Mesenchymal stem cell (in vitro differentiated cells and primary cell): ENCODE measurements around the gene CYP26C1.

Experiments
- DNase-seq: peaks from one replicate; pipeline ENCODE4 v3.0.0-alpha.2; 2013
- H2AFZ ChIP-seq: one replicate; pipeline ENCODE4 v1.6.1; 2013; ENCODE audit warnings: low read depth, mild to moderate bottlenecking, control low read depth, inconsistent platforms, low read length, moderate library complexity
- H2AK5ac ChIP-seq: 2 replicates; pipeline ENCODE4 v1.6.1; 2013; ENCODE audit warnings: low read length, moderate library complexity, mild to moderate bottlenecking, inconsistent platforms; ENCODE audit not compliant: severe bottlenecking
- H2BK120ac ChIP-seq: one replicate; pipeline ENCODE4 v1.6.1; 2013; ENCODE audit warnings: low read depth, mild to moderate bottlenecking, inconsistent platforms, low read length, moderate library complexity
- H2BK12ac ChIP-seq, 2 experiments: one replicate each; pipeline ENCODE4 v1.6.1; 2013; ENCODE audit warnings: inconsistent platforms in 2 of 2, low read length in 2 of 2, mild to moderate bottlenecking in 2 of 2, moderate library complexity in 2 of 2, control low read depth in 1 of 2
- H2BK15ac ChIP-seq: one replicate; pipeline ENCODE4 v1.6.1; 2013; ENCODE audit warnings: mild to moderate bottlenecking, low read depth, inconsistent platforms; ENCODE audit not compliant: poor library complexity, severe bottlenecking
- H2BK5ac ChIP-seq: 2 replicates; pipeline ENCODE4 v1.6.1; 2013; ENCODE audit warnings: low read depth, mild to moderate bottlenecking, low read length, control low read depth, inconsistent platforms; ENCODE audit not compliant: poor library complexity, severe bottlenecking
- H3K14ac ChIP-seq, 2 experiments: one replicate each; pipeline ENCODE4 v1.6.1; 2013; ENCODE audit warnings: inconsistent platforms in 2 of 2, low read length in 2 of 2, control low read depth in 1 of 2, mild to moderate bottlenecking in 1 of 2, moderate library complexity in 1 of 2
- H3K18ac ChIP-seq, 2 experiments: one replicate each; pipeline ENCODE4 v1.6.1; 2013; ENCODE audit warnings: inconsistent platforms in 2 of 2, low read length in 2 of 2, control low read depth in 1 of 2, low read depth in 1 of 2, mild to moderate bottlenecking in 1 of 2
- H3K23ac ChIP-seq, 2 experiments: one replicate each; pipeline ENCODE4 v1.6.1; 2013; ENCODE audit warnings: inconsistent platforms in 2 of 2, low read length in 2 of 2, mild to moderate bottlenecking in 2 of 2, moderate library complexity in 2 of 2, control low read depth in 1 of 2
- H3K27ac ChIP-seq: 2 replicates; pipeline ENCODE4 v1.5.1; 2013; ENCODE audit warnings: mild to moderate bottlenecking, moderate library complexity, low read length, control low read depth, inconsistent platforms; ENCODE audit not compliant: poor library complexity, severe bottlenecking
- H3K27me3 ChIP-seq, 2 experiments: 2 replicates each; pipeline versions ENCODE4 v1.6.1 to v1.7.0; 2013; ENCODE audit warnings: low read length in 2 of 2, mild to moderate bottlenecking in 2 of 2, moderate library complexity in 2 of 2, control low read depth in 1 of 2, inconsistent platforms in 1 of 2; ENCODE audit not compliant: control insufficient read depth in 1 of 2, insufficient read depth in 1 of 2
- H3K36me3 ChIP-seq, 2 experiments: 2 replicates each; pipeline versions ENCODE4 v1.6.1 to v1.7.0; 2013; ENCODE audit warnings: low read length in 2 of 2, control low read depth in 1 of 2, inconsistent platforms in 1 of 2, low read depth in 1 of 2, mild to moderate bottlenecking in 1 of 2; ENCODE audit not compliant: insufficient read depth in 2 of 2, control insufficient read depth in 1 of 2
- H3K4ac ChIP-seq, 2 experiments: one replicate each; pipeline ENCODE4 v1.6.1; 2013; ENCODE audit warnings: inconsistent platforms in 2 of 2, low read length in 2 of 2, mild to moderate bottlenecking in 2 of 2, moderate library complexity in 2 of 2, control low read depth in 1 of 2, low read depth in 1 of 2
- H3K4me1 ChIP-seq: 2 replicates; pipeline ENCODE4 v1.6.1; 2013; ENCODE audit warnings: low read depth, low read length, control low read depth; ENCODE audit not compliant: control insufficient read depth, insufficient read depth
- H3K4me2 ChIP-seq: 2 replicates; pipeline ENCODE4 v1.6.1; 2013; ENCODE audit warnings: low read length, mild to moderate bottlenecking, inconsistent platforms; ENCODE audit not compliant: poor library complexity, severe bottlenecking
- H3K4me3 ChIP-seq, 2 experiments: 2 replicates each; pipeline versions ENCODE4 v1.5.1 to v1.7.0; 2013; ENCODE audit warnings: low read length in 2 of 2, mild to moderate bottlenecking in 2 of 2, control low read depth in 1 of 2, low read depth in 1 of 2; ENCODE audit not compliant: insufficient read depth in 1 of 2
- H3K79me1 ChIP-seq: replicated peaks from 2 replicates; pipeline ENCODE4 v1.6.1; 2013; ENCODE audit warnings: mild to moderate bottlenecking, control low read depth, low read length, inconsistent platforms; ENCODE audit not compliant: poor library complexity, severe bottlenecking
- H3K9ac ChIP-seq: 2 replicates; pipeline ENCODE4 v1.7.0; 2013; ENCODE audit warnings: mild to moderate bottlenecking, low read length, moderate library complexity
- H3K9me3 ChIP-seq: 2 replicates; pipeline ENCODE4 v1.7.0; 2013; ENCODE audit warnings: mild to moderate bottlenecking, low read length; ENCODE audit not compliant: control insufficient read depth
- H4K8ac ChIP-seq: one replicate; pipeline ENCODE4 v1.6.1; 2013; ENCODE audit warnings: inconsistent platforms, mild to moderate bottlenecking, low read length, moderate library complexity
- H4K91ac ChIP-seq: one replicate; pipeline ENCODE4 v1.6.1; 2013; ENCODE audit warnings: mild to moderate bottlenecking, low read length, inconsistent platforms
- WGBS: methylation state at CpG from one replicate; pipeline ENCODE4 v1.1.7; 2013; ENCODE audit warnings: mixed read lengths; 5-methylcytosine and 5-hydroxymethylcytosine counted together

Gene CYP26C1

DNA sequence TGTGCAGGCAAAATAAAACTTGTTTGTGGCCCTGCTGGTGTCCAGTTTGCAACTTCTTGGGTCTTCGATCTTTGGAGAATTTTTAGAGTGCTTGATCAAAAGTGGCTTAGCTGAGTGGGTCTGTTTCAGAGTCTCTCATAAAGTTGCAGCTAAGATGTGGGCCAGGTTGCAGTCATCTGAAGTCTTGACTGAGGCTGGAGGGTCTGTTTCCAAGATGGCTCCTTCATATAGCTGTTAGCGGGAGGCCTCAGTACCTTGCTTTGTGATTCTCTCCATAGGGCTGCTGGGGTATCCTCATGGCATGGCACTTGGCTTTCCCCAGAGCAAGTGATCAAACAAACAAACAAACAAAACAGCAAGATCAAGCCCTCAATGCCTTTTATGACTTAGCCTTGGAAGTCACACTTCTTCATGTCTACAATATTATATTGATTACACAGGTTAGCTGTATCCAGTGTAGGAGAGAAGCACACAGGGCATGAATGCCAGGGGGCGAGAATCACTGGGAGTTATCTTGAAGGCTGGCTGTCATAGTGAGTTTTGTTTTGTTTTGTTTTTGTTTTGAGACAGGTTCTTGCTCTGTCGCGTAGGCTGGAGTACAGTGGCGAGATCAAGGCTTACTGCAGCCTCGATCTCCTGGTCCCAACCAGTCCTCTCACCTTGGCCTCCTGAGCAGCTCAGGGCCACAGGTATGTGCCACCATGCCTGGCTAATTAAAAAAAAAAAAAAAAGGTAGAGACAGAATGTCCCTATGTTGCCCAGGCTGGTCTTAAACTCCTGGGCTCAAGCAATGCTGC is 23.3 kb downstream of the CYP26C1 start:
- no peak for DNase-seq
- Histone ChIP-seq H2BK120ac (no peak overlapping the region), H4K91ac (no peak overlapping the region), H3K27me3 (peaks cover 54 to 58% of the 10 kb centered on the region in 2 experiments), H2BK15ac (no peak overlapping the region), H3K4ac (no peak overlapping the region), H3K14ac (no peak overlapping the region), H3K18ac (no peak overlapping the region), H3K23ac (no peak overlapping the region), H3K79me1 (no peaks in the 10 kb centered on the region), H2BK5ac (no peak overlapping the region), H3K9ac (no peak overlapping the region), H3K9me3 (no peaks in the 10 kb centered on the region), H3K36me3 (no peaks in the 10 kb centered on the region), H3K4me2 (no peak overlapping the region), H3K4me3 (no peak overlapping the region), H3K27ac (no peak overlapping the region), H2BK12ac (no peak overlapping the region), H4K8ac (no peak overlapping the region), H2AK5ac (no peak overlapping the region), H3K4me1 (peaks cover 8% of the 10 kb centered on the region), H2AFZ (no peak overlapping the region)
- WGBS = 97% methylated on average over 7 of the region's 7 CpGs

DNA sequence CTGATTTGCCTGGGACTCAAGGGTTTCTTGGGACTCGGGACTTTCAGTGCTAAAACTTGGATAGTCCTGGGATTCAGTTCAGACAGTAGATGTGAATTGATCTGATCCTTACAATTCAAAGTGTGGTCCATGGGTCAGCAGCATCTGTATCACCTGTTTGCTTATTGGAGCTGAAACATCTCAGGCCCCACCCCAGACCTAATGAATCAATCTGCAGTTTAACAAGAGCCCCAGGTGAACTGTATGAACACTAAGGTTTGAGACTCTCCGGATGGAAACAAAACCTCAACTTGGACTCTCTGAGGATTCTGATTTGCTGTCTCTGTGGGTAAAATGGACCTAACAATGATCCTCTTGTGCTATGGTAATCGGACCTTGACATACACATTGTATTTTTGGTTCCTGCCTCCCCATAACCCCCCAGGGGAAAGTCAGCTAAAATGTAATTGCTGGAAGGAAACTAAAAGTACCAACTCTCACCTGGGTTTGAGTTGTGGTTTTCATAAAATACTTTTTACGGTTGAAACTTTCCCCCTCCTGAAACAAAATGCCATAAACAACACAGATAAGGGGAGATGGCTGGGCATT is 24.8 kb downstream of the CYP26C1 start:
- H3K18ac ChIP-seq = no peak overlapping the region
- no peak for DNase-seq
- no peak overlapping the region for H3K9ac ChIP-seq
- H3K27ac ChIP-seq = no peak overlapping the region
- no peaks in the 10 kb centered on the region for H3K9me3 ChIP-seq
- H4K8ac ChIP-seq = no peak overlapping the region
- 82% methylated on average over 2 of the region's 4 CpGs for WGBS
- H2BK15ac ChIP-seq = no peak overlapping the region
- H2BK12ac ChIP-seq = no peak overlapping the region
- no peak overlapping the region for H3K4me3 ChIP-seq
- no peak overlapping the region for H2AK5ac ChIP-seq
- H2AFZ ChIP-seq = no peak overlapping the region
- H3K79me1 ChIP-seq = no peaks in the 10 kb centered on the region
- peaks cover 48 to 52% of the 10 kb centered on the region in 2 experiments for H3K27me3 ChIP-seq
- no peak overlapping the region for H4K91ac ChIP-seq
- no peak overlapping the region for H3K4ac ChIP-seq
- peaks cover 8% of the 10 kb centered on the region for H3K4me1 ChIP-seq
- no peak overlapping the region for H2BK120ac ChIP-seq
- no peaks in the 10 kb centered on the region for H3K36me3 ChIP-seq
- no peak overlapping the region for H3K23ac ChIP-seq
- no peak overlapping the region for H3K4me2 ChIP-seq
- no peak overlapping the region for H3K14ac ChIP-seq
- no peak overlapping the region for H2BK5ac ChIP-seq

DNA sequence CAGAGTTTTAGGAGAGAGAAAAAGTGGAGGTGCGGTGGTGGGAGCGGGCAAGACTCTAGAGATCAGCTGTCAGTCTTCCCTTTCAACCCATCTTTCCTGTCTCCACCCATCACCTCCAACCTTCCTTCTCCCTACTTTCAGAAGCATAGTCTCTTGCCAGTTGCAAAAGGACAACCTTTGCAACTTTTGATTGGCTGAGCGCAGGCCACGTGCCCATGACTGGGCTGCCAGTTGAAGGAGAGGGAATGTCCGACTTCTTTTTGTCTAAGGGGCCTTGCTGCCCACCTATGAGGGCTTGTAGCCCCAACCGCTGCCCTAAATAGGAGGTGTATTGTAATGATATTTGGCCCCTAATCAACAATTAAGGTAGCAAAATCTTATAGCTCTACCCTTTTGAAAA is 25.7 kb downstream of the CYP26C1 start:
- H3K18ac ChIP-seq = no peak overlapping the region
- H4K91ac ChIP-seq = no peak overlapping the region
- H3K27me3 ChIP-seq = peaks cover 43 to 46% of the 10 kb centered on the region in 2 experiments
- no peaks in the 10 kb centered on the region for H3K79me1 ChIP-seq
- H3K27ac ChIP-seq = no peak overlapping the region
- no peaks in the 10 kb centered on the region for H3K9me3 ChIP-seq
- no peak overlapping the region for H2BK5ac ChIP-seq
- peaks cover 4% of the 10 kb centered on the region for H3K4me1 ChIP-seq
- no peak overlapping the region for H4K8ac ChIP-seq
- H3K4me2 ChIP-seq = no peak overlapping the region
- WGBS = 97% methylated on average over 5 of the region's 6 CpGs
- no peak overlapping the region for H2AFZ ChIP-seq
- no peak overlapping the region for H3K4me3 ChIP-seq
- no peak overlapping the region for H2BK15ac ChIP-seq
- no peak overlapping the region for H3K4ac ChIP-seq
- H3K14ac ChIP-seq = no peak overlapping the region
- no peak overlapping the region for H2AK5ac ChIP-seq
- DNase-seq = no peak
- H2BK12ac ChIP-seq = no peak overlapping the region
- H3K36me3 ChIP-seq = no peaks in the 10 kb centered on the region
- no peak overlapping the region for H2BK120ac ChIP-seq
- H3K9ac ChIP-seq = no peak overlapping the region
- H3K23ac ChIP-seq = no peak overlapping the region

DNA sequence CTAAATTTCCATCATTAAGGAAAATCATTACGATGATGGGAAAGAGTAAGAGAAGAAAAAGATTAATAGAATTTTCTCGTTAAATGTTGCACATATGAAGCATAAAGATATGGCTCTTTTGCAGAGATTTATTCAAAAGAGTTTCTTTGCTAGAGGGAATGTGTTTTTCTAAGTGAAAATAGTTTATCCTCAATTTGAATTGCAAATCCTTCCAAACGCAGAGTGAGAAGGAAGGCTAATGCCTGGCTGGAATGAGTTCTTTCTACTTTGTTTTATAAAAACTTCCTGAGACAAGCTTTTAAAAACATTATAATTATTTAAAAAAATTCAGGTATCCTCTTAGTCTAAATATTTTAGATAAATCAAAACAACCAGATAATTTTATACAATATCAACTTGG is 27.2 kb downstream of the CYP26C1 start:
- Histone ChIP-seq H3K79me1 (no peaks in the 10 kb centered on the region), H3K9me3 (no peaks in the 10 kb centered on the region), H3K18ac (no peak overlapping the region), H3K27me3 (peaks cover 33 to 46% of the 10 kb centered on the region in 2 experiments), H4K91ac (no peak overlapping the region), H3K23ac (no peak overlapping the region), H3K9ac (no peak overlapping the region), H4K8ac (no peak overlapping the region), H3K4me3 (no peak overlapping the region), H3K14ac (no peak overlapping the region), H2BK5ac (no peak overlapping the region), H2AFZ (no peak overlapping the region), H3K4ac (no peak overlapping the region), H2BK15ac (no peak overlapping the region), H3K27ac (no peak overlapping the region), H2BK12ac (no peak overlapping the region), H3K4me2 (no peak overlapping the region), H2BK120ac (no peak overlapping the region), H3K36me3 (no peaks in the 10 kb centered on the region), H2AK5ac (no peak overlapping the region), H3K4me1 (no peaks in the 10 kb centered on the region)
- 88% methylated on average over 2 of the region's 3 CpGs for WGBS
- no peak for DNase-seq
